Neural progenitor cell (in vitro differentiated cells): ENCODE data around the gene ANO7.

ENCODE experiments used
- EZH2 ChIP-seq: fragments of 200-600 bp; sonication (generic); IDR thresholded peaks from 2 replicates; pipeline ENCODE4 v1.6.1; 2017; ENCODE audit warnings: antibody characterized with exemption, mild to moderate bottlenecking, moderate library complexity
- EZH2phosphoT487 ChIP-seq: fragments of 200-600 bp; sonication (generic); IDR thresholded peaks from 2 replicates; pipeline ENCODE4 v1.6.1; 2017; ENCODE audit warnings: antibody characterized with exemption
- TF ChIP-seq, protein P1 (sequence below): fragments of 200-600 bp; sonication (generic); IDR thresholded peaks from 2 replicates; pipeline ENCODE4 v1.5.1; 2017; ENCODE audit warnings: antibody characterized with exemption, mild to moderate bottlenecking

DNA sequence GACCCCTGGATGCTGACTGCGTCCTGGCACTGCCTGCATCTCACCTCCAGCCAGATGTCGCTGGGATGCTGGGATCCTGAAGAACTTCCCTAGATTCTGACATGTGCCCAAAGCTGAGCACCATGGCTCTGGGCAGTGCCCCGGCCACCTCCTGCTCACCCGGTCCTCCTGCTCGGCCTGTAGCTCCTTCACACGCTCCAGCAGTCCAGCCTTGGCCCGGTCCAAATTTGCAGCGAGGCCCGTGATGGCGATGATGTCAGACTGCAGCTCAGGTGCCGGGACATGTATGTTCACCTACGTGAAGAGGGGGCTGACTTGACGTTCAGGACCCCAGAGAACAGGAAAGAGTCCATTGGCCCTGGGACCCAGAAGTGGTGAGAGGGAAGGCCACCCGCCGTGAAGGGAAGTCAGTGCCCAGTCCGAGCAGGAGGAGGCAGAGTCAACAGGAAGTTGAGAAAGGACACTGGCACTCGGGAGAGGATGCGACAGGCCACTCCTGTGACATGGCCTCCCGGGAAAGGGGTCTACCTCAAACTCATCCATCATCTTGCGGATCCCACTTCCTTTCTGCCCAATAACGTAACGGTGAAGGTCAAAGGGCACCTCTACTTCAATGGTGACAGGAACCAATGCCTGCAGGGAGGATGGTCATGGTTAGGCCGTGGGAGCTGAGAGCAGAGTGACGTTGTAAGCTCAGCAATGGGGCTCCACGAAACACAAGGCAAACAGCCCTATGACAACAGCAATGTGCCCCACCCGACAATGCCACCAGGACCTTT lies 46.7 kb downstream of the ANO7 start:
- TF ChIP-seq, protein P1, sequence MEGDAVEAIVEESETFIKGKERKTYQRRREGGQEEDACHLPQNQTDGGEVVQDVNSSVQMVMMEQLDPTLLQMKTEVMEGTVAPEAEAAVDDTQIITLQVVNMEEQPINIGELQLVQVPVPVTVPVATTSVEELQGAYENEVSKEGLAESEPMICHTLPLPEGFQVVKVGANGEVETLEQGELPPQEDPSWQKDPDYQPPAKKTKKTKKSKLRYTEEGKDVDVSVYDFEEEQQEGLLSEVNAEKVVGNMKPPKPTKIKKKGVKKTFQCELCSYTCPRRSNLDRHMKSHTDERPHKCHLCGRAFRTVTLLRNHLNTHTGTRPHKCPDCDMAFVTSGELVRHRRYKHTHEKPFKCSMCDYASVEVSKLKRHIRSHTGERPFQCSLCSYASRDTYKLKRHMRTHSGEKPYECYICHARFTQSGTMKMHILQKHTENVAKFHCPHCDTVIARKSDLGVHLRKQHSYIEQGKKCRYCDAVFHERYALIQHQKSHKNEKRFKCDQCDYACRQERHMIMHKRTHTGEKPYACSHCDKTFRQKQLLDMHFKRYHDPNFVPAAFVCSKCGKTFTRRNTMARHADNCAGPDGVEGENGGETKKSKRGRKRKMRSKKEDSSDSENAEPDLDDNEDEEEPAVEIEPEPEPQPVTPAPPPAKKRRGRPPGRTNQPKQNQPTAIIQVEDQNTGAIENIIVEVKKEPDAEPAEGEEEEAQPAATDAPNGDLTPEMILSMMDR: no peak
- no peak for TF ChIP-seq EZH2
- TF ChIP-seq EZH2phosphoT487: no peak
